HG02852 (cell line): ENCODE data around the gene ELMOD1.

ENCODE experiments used
- ATAC-seq: cut with Tn5 transposase; IDR thresholded peaks from one replicate; pipeline ENCODE4 v1.9.1; 2021; ENCODE audit warnings: mild to moderate bottlenecking, moderate library complexity; ENCODE audit not compliant: unreplicated experiment

The ELMOD1 gene

DNA sequence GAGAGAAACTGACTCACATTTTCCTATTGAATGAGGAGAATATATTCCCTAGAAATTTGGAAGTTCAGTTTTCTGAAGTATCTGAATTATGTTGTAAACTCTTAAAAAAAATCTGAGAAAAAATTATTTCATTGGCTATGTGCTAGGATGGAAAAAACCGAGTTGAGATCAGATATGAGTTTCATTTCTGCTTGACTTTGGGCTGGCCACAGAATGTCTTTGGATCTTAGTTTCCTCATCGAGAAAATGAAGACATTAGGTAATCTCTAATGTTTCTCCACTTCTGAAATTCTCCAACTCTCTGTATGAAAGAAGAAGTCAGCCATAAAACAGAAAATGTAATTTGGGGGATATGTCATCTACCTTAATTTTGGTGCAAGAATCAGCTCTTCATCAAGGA is 92.1 kb downstream of the ELMOD1 start:
- no peak for ATAC-seq

DNA sequence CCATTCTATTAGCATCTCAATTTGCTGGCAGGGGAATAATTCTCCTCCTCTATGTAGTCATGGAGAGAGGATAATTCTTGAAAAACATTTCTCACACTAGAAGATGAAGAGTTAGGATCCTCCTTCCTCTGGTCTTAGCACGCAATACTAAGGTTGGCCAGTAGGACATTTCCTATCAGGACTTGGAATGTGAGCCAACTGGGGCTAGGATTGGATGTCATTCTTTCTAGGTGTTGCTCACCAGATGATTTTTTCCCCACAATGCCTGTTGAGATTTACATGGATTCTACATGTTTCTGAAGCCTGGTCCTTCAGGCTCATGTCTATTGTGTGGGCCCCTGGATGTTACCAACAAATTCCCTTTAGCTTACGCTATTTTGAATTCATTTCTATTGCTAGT is 92.9 kb downstream of the ELMOD1 start:
- no peak for ATAC-seq

DNA sequence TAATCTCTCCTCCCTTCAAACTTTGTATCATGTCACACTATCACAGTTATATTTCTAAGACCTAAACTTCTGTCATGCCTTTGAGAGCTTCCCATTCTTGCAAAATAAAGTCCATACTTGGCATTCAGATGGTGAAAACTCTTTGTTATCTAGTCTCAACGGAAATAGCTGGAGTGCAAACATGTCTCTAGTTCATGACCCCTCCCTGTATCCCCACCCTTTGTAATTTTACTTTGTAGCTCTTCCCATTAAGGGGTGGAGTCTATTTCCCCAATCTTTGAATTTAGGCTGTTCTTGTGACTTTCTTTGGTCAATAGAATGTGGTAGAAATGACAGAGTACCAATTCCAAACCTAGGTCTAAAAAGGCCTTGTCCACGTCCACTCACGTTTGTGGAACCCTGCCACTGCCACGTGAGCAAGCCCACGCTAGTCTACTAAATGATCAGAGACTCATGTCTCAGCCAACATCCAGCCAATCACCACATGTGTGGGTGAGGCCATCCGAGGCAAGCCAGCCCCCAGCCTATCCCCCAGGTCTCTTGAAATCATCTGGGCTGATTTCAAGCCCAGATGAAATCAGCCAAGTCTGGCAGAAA is 97.5 kb downstream of the ELMOD1 start:
- no peak for ATAC-seq

DNA sequence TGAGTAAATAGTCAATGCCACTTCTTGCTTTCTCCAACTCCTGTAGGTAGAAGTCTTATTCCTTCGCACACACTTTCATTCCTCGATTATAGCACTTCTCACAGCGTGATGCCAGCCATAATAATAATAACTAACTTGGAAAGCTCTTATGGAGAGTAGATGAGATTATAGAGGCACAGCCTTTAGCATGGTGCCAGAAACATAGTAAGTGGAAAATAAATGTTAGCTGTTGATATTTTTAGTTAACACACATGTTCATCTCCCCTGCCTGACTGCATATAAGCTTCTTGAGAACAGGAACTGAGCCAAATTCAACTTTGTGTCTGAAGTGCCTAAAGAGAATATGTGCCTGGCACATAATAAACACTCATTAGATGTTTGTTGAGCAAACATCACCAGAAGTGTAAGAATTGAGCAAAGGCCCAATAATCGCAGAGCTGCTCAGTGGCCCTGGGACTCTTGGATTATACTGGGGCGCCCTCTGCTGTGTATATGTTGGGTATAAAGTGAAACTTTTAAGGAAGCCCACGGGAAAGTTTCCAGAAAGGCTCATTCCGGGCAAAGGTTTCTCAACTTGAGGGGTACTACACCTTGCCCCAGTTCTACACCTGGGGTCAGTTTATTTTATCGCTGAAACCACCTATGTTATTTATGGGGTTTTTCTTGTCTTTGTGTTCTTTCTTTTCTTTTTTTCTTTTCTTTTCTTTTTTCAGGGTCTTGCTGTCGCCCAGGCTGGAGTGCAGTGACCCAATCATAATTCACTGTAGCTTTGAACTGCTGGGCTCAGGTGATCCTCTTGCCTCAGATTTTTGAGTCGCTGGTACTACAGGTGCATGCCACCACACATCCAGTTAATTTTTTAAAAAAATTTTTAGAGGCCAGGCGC is 98.6 kb downstream of the ELMOD1 start:
- peak; percentile 72 for ATAC-seq

DNA sequence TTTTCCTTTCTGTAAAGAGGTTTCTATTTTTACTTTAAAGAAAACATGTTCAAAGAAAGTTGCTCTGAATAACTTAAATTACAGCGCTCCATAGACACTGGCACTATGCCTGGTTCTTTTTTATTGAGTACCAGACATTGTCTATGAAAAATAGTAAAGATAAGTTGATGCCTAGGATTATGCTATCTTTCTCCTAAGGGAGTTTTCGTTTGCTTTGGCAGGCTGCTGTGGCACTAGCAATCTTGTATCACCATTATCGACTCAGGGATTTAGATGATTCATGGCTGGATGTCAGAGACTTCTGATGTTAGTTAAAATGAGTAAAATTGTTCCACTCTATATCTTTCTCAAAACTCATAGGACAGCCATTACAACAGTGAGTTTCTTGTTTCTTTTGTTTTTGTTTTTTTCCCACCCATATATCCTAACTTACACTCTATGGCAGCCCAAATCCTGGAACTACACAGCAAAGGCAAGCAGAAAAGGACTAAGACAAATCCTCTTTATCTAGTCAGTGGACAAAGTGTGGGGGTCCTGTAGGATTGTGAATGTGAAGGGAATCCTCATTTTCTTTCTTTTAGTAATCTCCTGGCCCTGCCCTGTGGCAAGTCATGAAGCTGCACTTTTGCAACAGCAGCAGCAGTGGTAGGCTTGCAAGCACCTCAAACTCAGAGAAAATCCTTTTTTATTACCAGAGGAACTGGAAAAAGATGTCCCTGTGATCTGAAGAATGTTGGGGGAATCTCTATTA is 100.2 kb downstream of the ELMOD1 start:
- ATAC-seq: no peak

DNA sequence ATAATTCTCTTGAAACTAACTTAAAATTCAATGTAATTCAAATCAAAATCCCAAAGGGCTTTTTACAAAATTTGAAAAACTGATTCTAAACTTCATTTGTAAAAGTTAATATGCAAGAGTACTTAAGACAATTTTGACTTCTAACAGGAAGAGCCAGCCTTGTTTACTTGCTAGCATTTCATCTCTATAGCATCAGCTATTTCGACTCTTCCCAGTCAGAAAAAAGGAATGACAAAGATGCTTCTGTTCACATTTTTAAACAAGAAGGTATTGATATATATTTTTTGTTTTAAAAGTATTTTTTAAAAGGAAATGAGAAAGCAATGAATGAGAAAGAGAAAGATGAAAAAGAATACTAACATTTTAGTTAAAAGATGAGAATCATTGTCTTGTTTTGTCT is 104.5 kb downstream of the ELMOD1 start:
- no peak for ATAC-seq

DNA sequence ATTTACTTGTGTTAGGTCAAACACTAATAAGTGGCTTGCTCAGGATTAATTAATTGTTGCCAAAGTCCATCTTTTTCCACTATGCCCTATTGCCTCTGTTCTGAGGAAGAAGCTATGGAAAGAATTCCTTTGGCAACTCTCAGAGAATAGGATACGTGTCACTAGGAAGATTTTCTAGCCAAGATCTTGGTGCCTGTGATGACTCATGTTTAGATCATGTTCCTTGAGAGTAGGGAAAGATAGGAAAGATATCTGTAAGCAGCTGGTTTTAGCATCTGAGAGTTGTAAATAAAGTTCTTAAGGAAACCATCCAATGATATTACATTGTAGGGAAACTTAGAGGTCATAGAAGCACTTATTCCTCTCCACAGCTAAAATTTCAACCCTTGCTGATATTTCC is 105.2 kb downstream of the ELMOD1 start:
- ATAC-seq: no peak

DNA sequence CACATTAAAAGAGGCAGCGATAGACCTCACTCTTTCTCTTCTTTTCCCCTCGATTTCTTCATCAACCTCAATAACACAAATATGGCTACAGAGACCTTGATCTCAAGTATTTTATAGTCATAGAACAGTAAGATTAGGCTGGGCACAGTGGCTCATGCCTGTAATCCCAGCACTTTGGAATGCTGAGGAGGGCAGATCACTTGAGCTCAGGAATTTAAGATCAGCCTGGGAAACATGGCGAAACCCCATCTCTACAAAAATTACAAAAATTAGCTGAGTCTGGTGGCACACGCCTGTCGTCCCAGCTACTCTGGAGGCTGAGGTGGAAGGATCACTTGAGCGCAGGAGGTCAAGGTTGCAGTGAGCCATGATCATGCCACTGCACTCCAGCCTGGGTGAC is 106.3 kb downstream of the ELMOD1 start:
- ATAC-seq: no peak

DNA sequence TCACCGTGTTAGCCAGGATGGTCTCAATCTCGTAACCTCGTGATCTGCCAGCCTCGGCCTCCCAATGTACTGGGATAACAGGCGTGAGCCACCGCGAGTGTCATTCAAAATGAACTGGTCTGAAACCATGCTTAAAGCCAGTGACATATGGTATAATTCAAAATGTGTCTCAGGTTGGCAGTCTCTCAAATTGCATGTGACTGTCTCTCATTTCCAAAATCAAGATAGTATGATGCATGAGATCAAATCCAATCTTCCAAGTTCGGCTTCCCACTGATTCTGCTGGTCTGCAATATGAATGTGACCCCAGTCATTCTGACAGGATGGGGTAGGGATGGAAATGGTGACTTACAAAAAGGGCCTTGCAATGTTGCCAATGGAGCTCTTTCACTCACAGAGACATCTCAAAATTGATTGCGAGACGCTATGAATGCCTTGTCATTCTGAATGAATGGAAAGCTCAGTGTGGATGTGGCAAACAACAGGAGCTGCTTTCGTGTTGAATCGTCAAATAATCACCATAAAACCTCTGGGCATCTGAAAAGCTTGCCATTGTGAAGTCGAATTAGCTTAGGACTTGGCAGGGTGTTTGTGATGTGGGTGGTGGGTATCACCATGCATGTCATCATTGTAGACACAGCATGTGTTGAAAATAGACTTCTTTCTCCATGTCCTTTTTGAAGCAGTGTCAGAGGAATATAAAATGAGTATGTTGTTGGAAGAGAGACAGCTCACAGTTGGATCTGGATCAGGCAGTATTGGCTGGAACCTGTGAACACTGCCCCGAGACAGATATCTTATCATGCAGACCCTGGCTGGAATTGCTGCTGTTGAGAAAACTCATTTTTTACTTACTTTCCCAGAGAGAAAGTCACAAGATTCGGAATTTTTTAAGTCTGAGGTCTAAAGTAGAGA is 108.7 kb downstream of the ELMOD1 start:
- no peak for ATAC-seq

DNA sequence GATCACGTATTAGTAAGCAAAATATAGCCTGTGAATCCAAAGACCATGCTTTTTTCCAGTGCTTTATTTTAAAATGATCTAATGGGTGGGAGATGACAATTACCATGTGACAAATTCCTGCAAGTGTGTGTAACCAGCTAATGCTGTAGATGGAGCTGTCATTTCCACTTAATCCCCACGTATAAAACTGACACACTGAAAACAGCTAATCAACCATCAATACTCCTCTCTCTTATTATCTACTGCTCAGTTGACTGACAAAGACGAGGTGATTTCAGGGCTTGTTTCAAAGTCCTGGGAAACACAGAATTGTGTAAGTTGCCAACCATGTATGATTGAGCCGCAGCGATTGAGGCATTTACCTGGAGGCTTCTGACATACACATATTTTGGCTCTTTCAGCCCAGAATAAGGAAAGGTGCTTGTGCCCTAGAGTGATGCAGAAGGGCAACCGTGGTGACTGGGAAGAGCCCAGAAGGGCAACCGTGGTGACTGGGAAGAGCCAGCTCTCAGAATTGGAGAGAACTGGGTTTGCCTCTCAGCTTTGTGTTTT is 111.2 kb downstream of the ELMOD1 start:
- no peak for ATAC-seq

DNA sequence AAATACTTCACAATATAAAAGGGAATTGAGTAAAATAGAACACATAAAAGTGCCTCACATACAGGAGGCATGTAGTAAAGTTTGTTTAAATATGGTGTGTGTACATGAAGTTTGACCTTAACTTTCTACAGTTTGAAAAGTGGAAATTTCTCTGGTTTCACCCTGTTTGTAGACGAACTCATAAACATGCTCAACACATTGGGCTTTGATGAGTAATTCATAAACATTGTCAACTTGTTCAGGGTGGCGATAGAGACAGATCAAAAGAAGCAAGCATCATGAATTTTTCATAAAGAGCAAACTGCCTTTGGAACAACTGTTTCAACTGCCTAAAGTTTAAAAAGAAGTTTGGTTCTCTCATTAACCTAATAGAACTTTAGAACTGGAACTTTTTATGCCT is 111.8 kb downstream of the ELMOD1 start:
- no peak for ATAC-seq

DNA sequence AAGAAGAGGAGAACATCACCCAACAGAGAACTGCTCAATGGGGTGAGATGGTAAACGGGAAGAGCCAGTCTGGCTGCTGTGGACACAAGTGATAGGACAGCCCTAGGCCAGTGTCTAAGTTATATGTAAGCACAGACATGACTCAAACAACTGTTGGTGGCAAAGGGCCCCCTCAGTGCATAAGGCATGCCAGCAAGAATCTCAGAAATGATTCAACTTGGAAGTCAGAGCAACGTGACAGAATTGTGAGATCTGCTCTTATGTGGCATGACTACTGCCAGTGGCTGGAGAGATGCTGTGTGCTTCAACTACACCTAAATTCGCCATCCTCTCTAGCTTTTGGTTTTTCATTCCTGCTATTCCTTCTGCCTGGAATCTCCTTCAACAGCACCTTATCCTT is 113.5 kb downstream of the ELMOD1 start:
- no peak for ATAC-seq

DNA sequence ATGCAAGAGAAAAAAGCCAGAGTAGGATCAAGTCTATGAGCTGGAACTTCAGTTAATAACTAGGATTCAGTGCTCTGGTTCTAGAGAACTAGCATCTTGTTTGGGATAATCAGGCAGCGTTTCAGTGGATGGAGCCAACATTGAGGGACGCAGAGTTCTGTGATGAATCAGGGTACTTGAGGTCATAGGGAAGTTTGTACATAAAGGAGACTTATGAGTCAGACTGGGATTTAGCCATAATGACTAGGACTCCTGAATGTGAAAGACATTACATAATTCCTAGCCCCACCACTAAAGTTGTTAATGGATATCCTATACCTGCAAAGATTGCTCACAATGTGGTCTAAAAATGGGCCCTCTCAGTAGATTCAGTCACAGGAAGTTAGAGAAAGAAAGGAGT is 114.1 kb downstream of the ELMOD1 start:
- ATAC-seq: no peak

DNA sequence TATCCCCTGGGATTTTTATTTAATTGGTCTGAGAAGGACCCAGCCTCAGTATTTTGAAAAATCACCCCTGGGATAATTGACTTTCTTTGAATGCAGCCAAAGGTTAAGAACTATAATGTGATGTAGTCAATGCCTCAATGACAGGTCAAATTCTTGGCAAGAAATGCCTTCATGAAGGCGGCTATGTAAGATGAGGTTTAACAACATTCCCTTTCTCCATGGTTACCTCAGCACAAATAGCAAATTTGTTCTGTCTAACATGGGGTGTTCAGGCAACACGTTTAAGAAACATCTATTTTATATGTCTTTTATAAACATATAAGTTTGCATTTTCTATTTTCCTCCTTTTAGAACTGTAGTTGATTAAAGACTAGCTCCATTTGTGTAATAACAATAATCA is 115.6 kb downstream of the ELMOD1 start:
- ATAC-seq: no peak

DNA sequence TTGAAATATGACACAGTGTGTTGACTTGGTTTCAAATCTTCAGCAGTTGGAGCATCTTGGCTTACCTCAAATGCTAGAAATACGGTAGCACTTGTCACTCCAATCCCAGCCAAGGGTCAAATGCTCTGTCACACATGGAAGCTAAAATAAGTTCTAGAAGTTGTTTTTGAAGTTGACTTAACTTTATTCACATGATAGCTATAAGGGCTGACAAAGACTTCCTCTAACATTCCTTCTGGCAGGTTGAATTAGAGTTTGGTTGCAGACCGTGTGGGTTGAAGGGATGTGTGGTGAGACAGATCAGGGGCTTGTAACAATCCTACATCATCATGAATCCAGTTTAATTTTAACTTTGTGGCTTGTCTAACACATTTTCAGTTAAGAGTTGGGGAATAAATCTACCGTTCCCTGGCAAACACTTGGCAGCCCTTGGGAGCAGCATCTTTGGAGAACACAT is 116.3 kb downstream of the ELMOD1 start:
- no peak for ATAC-seq

DNA sequence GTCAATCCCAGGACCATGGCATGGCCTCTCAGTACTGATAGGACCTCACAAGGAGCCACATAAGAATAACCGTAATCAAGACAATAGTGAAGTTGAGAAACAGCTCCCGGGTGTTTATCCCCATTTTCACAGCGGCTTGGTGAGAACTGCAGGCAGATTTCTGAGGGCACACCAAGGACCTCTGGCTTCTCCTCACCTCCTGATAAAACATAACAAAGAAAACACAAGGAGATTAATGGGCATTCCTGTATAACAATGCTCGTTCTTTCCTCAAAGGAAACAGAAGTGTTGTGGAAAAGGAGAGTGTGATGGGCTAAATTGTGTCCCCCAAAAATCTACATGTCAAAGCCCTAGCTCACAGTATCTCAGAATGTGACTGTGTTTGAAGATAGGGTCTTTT is 116.9 kb downstream of the ELMOD1 start:
- ATAC-seq: no peak

DNA sequence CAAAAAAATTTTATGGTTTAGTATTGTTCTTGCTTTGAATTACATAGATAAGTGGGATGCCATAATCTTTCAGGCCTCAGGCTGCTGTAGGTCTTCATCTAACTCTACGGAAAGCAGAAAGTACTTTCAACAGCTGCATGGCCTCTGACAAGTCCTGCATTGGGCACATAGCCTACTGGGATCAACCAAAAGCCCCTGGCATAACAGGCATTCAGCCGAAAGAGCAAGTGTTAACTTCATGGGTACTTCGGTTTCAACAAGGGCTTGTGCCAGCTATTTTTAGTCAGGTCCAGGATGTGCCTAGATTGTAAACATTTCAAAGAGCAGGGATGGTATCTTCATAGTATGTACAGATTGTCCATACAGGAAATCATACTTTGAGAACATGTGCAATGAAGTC is 117.8 kb downstream of the ELMOD1 start:
- ATAC-seq: no peak

DNA sequence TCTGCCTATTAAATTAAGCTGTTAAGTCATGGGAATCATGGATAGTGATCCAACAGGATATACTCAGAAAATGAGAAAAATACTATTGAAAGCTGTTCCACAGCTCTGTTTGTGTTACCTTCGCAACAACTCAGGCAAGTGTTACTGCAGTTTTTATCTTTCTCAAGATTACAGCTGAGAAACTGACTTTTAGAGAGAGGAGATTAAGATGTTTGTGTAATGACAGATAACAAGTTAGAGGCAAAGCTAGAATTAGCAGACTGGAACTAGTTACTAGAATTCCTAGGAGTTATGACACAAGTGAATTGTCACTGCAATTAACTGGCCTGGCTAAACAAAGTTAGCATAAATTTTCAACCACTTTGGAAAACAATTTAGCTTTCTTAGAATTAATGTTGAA is 119.4 kb downstream of the ELMOD1 start:
- no peak for ATAC-seq

DNA sequence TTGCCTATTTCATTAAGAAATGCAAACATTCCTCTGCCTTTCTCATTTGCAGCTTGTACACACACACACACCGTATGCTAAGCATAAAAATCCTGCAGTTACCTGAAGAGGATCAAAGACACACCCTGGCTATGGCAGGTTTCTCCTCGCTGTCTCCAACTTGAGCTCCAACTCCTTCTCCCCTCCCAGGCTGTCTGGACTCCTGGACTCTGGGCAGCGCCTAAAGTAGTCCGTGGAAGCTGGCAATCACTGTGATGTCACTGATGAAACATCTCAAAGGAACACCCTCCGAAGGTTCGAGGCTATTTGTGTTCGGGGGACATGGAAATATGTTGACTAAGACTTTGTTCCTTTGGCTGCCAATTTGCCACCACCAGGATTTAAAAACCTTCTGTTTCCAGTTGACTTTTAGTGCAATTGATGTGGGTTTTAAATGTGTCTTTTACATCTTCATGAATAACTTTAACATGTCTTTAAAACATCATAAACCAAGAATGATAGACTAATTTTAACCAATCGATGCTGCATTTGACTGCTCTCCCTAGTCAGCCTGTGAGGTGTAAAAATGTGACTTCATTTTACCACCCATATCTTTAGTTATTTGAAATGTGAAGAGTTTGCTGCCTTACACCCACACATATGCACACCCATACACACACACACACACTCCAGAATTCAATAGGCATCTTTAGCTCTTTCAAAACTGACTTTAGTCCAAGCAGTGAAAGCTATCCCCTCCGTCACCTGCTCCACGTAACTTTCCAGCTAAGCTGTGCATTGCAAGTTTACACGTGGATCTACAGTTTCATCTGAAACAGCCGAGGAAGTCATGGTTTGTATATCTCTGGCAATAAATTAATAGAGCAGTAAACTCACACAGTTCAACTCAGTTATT is 121.2 kb downstream of the ELMOD1 start, which contains the start of gene SLN:
SLN (minus strand) TSS at position 196 of the 895 bp plus-strand sequence.
- no peak for ATAC-seq
